Stimulated activated CD8-positive, alpha-beta memory T cell treated with anti-CD3 and anti-CD28 coated beads, Interleukin-4, amount 100 ng/mL, for 24 hours (primary cell): ENCODE measurements around the gene TMEM108.
"Not testable (repeated sequence)": the region's sequence is repeated elsewhere in the genome, so short reads cannot be mapped to it uniquely, and the experiment has no call there.

Experiments used
- DNase-seq: peaks from one replicate; pipeline ENCODE4 v3.0.0-alpha.2; 2020; ENCODE audit warnings: low read depth

Gene TMEM108

DNA sequence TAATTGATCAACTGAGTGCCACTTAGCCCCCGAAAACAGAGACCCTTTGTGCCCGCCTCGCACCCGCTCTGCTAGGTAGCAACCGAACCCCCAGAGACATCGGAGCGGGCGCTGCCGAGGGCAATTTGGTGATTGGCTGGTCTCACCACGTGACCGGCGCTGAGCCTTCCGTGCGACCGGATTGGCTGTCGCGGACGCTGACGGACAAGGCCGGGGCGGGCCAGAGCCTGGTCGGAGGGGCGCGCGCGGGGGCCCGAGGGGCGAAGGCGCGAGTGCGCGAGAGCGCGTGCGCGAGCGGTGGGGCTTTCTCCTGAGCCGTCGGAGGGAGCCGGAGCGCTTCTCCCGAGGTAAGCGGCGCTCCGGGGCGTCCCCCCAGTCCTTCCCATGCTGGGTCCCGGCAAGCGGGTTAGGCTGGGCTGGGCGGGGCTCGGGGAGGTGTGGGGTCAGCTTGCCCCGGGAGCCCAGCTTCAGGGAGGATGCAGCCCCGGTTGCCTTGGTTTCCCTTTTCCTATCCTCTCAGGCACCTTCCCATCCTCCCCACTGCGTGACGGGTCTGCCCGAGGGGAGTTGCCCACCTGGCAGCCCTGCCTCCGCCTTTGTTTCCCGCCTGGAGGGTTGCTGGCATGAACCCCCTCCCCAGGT lies at the start of gene TMEM108:
Gene TMEM108, plus strand, starts transcription at position 303 of the 642 bp plus-strand sequence.
- DNase-seq: no peak

DNA sequence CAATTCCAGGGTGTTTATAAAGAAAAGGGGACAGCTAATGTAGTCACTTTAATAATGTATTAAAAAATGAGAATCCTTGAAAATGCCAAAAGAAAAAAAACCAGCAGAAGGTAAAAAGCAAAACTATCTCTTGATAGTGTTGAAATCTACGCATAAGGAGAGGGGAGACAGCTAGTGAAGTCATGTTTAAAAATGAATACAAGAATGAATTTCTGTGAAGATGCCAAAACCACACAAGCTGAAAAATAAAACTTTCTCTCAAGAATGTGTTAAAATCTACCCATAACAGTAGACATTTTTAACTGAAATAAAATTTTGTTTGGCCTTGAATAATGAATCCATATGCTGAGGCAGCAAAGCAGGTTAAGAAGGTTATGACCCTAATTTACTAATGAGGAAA lies 42.2 kb upstream of the TMEM108 start:
- DNase-seq: no peak

DNA sequence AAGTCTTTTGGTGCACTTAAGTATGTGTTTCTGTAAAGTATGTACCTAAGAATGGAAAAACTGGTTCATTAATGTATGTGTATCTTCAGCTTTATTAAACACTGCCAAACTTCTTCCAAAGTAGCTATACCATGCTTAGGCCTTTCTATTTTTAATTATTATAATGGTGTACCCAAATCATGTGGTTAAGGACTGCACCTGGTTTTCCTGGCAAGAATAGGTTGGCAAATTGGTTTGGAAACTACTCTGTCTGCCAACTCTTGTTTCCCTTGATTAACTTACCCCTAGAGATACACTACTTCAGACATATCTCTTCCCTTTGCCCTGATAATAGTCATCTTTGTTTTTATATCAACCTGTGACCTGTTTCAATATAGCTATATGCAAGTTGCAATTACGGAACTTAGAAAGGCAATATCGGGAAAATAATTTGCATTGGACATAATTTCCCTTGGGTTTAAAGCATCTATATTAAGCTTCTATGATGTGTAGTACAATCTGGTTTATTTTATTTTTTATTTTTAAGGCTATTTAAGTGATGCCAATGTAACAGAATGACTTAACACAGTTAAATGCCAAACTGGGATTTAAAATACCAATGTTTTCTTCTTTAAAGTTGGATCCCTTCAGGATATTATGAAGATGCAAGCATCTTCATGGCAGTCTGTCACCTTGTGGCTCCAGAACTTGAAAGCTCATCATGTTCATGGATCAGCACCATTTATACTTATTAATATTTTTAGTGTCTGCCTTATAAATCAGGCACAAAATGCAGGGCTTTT lies 40.6 kb upstream of the TMEM108 start:
- no peak for DNase-seq

DNA sequence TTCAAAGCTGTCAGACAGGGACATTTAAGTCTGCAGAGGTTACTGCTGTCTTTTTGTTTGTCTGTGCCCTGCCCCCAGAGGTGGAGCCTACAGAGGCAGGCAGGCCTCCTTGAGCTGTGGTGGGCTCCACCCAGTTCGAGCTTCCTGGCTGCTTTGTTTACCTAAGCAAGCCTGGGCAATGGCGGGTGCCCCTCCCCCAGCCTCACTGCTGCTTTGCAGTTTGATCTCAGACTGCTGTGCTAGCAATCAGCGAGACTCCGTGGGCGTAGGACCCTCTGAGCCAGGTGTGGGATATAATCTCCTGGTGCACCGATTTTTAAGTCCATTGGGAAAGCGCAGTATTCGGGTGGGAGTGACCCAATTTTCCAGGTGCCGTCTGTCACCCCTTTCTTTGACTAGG lies 33.2 kb upstream of the TMEM108 start:
- DNase-seq: not testable (repeated sequence)

DNA sequence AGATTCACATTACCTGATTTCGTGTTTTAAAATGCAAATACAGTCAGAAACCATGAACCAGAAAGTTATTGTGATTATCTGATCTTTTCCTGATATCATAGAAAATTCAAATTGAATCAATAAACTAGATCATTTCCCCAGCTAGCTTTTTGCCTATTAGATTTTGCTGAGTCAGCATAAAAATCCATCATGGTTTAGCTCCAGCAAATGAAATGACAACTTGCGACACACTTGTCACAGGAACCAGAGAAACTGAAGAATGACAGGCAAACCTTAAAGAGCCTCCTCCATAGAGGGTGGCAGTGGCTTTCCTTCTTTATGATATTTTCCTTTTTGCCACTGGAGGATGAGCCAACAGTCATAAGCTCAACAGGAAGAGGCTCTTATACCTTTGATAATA lies 30.6 kb upstream of the TMEM108 start:
- no peak for DNase-seq

DNA sequence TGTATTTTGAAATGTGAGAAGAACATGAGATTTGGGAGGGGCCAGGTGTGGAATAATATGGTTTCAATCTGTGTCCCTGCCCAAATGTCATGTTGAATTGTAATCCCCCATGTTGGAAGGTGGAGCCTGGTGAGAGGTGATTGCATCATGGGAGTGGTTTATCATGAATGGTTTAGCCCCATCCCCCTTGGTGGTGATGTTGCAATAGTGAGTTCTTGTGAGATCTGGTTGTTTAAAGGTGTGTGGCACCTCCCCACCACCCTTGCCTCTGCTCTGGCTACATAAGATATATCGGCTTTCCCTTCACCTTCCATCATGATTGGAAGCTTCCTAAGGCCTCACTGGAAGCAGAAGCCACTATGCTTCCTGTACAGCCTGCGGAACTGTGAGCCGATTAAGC lies 23.9 kb upstream of the TMEM108 start:
- no peak for DNase-seq

DNA sequence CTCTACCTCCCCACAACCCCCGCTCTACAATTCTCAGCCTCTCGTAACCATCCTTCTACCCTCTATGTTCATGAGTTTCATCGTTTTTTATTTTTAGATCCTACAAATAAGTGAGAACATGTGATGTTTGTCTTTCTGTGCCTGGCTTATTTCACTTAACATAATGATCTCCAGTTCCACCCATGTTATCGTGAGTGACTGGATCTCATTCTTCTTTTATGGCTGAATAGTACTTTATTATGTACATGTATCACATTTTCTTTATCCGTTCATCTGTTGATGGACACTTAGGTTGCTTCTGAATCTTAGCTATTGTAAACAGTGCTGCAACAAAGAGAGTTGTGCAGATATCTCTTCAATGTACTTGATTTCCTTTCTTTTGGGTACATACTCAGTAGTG lies 22.6 kb upstream of the TMEM108 start:
- not testable (repeated sequence) for DNase-seq

DNA sequence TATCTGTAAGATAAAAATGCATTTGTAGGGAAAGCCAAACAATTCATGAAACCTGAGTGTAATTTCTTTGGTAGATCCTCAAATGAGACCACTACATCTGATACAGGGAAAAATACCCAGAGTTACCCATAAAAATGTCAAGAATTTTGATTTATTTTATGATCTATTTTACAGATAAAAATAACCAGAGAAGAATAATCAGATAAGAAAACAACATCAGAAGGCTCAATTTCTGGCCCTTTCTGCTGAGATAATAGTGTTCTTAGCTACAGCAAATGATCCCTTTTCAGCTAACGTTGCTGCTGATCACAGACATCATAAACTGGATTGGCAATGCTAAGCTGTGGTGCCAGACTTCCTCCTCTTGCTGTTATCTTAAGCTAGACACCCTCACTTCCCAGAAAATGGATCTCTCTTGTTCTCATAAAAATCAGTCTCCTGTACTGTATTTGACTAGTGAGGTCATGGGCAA lies 21.3 kb upstream of the TMEM108 start:
- no peak for DNase-seq

DNA sequence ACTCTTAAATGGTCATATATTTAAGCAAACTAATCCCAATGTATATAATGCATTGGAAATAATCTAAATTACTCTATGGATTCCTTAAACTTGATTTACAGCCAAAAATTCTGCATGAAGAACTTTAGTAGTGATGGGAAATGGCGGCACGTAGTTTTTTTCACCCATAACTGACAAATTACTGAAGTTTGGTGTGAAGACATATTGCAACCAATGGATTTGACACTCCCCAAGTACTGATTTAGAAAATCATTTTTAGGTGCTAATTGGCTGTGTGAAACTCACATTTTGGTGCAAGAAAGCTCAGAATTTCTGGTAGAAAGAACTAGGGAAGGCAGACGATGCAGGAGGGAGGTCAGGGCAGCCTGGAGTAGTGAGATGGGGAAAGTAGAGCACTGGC lies 19.3 kb upstream of the TMEM108 start:
- no peak for DNase-seq

DNA sequence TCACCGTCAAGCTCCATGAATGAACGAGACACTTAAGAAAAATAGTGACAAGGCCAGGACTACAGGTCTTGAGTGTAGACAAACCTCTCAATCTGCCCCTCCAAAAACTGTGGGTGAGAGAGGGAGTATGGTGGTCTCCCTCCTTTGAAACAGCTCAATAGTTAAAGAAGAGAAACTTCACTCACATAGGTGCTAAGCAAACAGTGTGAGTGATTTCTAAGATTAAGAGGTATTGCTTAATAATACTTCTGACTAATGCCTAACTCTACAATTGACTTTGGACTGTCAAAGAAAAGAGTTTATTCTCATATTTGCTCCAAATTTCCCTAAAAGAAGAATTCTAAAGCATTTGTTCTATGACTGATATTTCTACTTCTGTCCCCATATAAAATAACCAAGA lies 17.0 kb upstream of the TMEM108 start:
- DNase-seq: no peak

DNA sequence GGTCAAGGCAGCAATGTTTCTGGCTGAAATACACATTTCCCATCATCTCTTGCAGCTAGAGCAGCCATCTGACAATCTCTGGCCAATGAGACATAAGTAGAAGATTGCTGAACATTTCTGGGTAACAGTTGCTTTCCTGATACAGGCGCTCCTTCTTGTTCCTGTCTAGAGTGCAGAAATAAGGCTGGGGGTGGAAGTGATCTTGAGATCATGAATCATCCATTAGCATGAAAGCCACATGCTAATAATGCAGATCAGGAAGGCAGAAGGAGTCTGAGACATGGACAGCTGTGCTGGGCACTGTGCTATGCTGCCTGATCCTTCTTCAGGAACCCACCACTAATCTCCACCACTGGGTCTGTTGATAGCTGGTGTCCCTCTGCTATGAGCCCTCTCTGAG lies 14.8 kb upstream of the TMEM108 start:
- no peak for DNase-seq

DNA sequence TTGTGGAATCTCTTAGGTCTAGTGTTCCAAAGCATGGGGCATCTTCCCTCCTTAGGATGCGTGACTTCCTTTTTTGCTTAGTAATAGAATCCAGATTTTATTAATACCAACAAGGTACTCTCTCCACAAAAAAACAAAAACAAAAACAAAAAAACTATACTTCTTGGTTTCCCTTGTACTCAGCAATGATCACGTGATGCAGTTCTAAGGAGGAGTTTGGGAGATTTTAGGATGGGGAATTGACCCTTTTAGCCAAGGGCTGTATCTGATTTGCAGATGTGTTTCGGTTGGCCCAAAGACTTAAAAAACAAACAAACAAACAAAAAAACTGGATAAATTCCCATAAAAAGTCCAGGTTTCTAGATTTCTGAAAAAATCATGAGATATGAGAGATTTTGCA lies 12.6 kb upstream of the TMEM108 start:
- no peak for DNase-seq

DNA sequence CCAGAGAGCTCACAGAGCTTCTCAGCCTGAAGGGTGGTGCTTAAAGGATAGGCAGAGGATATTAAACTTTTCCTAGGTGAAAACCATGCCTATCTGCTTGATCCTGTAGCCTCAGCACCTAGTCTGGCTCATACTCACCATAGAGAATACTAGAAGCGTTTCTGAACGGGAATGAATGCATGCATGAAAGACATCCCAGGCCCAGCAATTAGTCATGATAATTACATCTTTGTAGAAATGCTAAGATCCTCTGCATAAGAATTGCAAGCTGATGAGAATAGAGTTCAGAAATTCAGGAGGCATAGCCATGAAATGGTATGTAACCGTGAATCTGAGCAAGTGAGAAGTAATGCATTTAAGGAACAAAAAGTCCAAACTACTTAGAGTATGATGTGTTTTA lies 5.9 kb upstream of the TMEM108 start:
- no peak for DNase-seq

DNA sequence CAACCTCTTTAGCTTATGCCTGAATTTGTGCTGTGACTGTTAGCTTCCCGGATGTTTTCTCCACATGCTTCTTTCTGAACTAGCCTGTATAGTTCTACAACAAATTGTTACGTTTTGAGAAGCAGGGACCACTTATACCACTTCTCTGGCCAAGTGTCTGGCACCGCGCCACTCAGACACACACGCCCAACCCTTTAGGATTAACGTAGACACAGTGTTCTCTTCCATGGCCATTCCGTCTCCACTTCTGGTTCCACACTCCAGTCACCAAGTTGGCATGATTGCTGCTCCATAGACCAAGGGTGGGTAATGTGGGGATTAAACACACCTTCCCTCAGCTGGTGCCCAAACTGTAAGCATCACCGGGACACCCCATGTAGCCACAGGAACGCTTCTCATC lies 755 bp upstream of the TMEM108 start:
- DNase-seq: no peak

DNA sequence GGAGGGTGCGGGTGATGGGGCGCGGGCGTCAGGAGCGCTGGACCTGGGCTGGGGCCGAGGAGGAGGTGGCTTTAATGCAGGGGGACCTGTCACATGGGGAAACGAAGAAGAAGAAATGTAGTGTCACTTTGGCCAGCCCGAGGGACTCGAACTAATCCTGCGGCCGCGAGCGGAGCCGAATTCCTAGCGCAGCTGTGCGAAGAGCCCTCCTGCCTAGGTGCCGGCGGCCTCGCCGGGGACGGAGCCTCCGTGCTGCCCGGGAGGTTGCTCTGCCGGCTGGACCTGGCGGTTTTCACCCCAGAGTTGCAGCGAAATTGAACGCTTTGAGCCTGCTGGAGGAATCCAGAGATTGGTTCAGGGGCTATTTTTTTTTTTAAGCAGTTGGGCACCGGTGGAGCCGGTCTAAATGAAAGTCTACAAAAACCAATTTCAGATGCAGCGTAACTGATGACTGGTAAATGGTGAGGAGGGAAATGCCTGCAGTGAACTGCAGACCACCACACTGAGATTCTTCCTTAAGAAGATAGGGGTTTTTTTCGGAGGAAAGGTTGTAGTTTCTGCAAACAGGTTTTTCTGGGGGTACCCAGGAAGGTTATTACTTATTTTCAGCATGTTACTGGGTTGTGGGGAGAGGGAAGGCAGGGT lies 662 bp downstream of the TMEM108 start:
- no peak for DNase-seq

DNA sequence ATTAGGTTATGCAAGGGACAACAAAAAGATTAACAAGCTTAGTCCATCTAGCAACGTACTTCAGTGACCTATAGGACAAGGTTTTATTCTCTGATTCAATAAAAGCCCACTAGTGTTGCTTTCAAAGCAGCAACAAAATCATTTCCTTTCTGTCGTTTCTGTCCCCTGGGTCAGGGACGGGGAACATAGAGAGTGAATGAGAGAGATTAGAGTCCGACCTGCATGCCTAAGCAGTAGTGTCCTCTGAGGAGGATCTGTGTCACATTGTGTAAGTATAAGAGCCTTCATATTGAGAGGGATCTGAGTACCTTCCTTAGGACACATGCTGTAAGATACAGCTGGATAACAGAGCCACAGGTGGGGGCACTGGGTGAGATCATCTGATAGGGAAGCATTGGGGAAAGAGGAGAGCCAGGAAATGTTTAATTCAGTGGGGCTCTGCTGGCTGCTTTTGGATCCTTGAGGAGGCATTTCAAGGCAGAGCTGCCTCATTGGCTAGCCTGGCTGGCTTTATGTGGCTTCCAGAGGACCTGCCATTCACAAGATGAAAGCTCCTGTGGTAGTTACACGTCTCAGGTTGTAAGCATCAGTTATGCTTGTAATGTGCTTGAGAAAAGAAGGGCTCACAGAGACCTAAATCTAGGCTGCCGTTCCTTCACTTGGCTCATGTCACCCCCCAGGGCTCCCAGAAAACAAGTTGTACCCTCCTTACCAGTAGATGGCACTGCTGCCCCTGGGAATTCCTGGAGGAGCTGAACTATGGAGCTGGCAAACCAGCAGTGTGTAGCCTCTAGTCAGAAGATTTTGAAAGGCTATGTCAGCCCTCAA lies 2.7 kb downstream of the TMEM108 start:
- no peak for DNase-seq

DNA sequence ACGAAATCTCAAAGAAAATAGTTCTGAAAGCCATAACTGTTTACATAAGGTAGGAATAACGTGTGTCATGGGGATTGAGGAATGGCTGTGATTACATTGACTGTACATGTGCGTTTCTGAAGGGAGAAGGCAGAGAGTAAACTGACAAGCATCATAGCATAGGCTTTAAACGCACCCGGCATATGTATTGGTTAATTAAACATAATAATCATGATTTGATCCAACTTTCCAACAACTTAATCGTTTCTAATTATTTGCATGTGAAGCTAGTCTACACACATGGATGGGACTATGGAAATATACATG lies 3.3 kb downstream of the TMEM108 start:
- no peak for DNase-seq

DNA sequence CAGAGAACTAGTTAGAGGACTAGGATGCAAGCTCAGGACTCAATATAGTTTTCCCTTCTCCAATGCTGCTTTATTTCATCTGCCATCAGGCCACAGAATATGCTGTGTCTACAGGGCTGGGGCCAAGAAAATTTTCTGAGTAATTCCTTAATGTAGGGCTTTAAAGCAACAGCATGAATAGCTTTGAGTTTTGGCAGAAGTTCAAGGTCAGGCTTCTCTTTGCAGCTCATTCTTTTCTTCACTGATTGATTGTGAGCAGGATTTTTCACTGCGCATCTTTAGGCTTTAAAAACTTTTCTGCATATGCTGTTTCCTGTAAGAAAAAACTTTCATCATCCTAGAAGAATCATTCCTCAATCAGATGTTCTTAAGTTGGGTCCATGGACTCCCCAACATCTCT lies 4.6 kb downstream of the TMEM108 start:
- DNase-seq: no peak

DNA sequence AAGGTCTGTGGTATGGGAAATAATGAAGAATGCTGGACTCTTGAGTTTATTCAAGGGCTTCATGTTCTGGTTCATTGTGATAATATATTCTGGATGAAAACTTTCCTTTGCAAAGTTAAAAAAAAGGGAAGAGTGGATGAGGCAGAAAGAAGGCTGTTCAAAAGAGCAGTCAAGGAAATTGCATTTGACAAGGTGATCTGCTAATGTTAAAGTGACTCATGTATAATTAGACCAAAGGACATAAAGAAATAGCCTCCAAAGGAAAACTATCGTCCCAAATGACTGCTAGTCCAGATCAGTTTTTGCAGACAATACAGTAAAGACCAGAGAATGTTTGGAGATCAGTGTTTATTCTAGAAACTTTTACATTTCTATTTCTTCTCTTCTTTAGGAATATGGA lies 9.8 kb downstream of the TMEM108 start:
- no peak for DNase-seq

DNA sequence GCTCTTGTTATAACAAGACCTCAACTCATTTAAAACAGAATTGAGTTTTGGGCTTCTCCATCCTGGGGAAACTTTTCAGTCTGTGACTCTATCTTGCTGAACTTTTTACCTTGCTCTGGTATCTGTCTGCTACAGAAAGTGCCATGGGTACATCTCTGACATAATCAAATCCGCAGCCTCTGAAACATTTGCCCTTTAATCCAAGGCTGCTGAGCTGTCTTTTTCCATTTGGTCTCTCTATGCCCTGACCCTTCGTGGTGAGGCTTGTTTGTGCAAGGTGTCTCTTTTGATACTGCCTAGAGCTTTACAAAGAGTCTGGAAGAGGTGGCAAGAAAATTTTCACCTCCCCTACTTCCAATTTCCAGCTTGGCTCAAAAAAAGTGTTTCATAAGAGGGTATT lies 11.3 kb downstream of the TMEM108 start:
- DNase-seq: no peak

DNA sequence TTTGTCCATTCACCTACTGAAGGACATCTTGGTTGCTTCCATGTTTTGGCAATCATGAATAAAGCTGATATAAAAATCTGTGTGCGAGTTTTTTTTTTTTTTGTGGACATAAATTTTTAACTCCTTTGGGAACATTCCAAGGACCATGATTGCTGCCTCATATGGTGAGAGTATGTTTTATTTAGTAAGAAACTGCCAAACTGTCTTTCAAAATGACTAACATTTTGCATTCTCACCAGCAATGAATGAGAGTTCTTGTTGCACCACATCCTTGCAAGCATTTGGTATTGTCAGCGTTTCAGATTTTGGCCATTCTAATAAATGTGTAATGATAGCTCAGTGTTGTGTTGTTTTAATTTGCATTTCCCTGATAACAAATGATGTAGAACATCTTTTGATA lies 12.7 kb downstream of the TMEM108 start:
- DNase-seq: no peak

DNA sequence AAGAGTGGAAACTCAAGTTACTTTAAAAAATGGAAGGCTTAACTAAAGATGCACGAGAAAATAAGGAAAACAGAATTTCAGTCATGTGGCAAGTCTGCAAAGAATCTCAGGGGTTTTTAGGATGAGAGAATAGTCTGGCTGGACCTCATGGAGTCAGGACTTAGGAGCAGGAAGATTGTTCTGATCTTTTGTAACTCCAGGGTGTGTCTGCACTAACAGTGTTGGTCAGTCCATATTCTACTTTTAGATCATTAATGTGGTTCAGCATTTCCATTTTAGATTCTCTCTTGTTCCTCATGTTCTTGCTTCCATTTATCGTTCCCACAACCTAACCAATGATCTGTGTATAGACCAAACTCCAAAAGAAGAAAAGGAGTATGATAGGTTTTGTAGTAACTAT lies 15.3 kb downstream of the TMEM108 start:
- DNase-seq: no peak

DNA sequence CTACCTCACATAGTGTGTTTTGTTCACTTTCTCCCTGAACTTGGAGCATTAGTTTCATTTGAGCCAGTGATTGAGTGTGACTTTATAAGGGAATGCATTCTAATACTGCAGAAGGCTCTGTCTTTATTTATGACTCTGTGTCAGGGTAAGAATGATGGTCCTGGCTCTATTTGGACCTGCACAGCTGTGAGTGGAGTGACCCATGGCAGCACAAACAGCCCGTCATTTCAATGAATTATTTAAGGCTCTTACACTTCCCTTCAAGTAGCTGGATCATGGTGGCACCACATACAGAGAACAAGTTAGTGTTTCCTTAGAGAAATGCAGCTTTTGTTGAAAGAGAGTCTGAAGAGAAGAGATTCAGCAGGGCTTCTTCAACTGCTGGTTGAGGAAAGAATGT lies 16.4 kb downstream of the TMEM108 start:
- no peak for DNase-seq
